ENCODE data around the gene GPR157.

DNA sequence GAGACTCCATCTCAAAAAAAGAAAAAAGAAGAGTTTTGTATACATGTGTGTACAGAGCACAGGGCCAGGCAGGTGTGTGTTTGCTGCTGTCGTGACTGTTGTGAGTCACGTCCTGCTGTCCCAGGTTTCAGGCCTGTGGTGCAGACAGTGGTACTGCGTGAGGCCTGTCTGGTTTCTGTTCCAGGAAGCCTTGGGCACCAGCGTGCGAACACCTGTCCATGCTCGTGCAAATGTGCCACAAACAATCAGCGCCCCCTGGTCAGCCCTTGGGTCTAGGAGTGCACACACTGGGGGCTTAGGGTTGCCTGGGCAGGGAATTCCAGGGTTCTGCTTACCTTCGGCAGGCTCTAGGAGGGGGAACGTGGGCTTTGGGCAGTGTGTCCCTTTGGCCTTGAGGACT lies 16.9 kb downstream of the GPR157 start:
- TF ChIP-seq, protein P1, sequence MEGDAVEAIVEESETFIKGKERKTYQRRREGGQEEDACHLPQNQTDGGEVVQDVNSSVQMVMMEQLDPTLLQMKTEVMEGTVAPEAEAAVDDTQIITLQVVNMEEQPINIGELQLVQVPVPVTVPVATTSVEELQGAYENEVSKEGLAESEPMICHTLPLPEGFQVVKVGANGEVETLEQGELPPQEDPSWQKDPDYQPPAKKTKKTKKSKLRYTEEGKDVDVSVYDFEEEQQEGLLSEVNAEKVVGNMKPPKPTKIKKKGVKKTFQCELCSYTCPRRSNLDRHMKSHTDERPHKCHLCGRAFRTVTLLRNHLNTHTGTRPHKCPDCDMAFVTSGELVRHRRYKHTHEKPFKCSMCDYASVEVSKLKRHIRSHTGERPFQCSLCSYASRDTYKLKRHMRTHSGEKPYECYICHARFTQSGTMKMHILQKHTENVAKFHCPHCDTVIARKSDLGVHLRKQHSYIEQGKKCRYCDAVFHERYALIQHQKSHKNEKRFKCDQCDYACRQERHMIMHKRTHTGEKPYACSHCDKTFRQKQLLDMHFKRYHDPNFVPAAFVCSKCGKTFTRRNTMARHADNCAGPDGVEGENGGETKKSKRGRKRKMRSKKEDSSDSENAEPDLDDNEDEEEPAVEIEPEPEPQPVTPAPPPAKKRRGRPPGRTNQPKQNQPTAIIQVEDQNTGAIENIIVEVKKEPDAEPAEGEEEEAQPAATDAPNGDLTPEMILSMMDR (IDR thresholded peaks at IDR 0.05; ENCODE audit: low read depth, low read length), result no peak
- no peak for TF ChIP-seq EZH2phosphoT487 (IDR thresholded peaks at IDR 0.05; ENCODE audit: low read depth)
